Measurements from ENCODE around the gene SLFN12.
"Not testable (repeated sequence)": the region's sequence is repeated elsewhere in the genome, so short reads cannot be mapped to it uniquely, and the experiment has no call there.

SLFN12 gene

DNA sequence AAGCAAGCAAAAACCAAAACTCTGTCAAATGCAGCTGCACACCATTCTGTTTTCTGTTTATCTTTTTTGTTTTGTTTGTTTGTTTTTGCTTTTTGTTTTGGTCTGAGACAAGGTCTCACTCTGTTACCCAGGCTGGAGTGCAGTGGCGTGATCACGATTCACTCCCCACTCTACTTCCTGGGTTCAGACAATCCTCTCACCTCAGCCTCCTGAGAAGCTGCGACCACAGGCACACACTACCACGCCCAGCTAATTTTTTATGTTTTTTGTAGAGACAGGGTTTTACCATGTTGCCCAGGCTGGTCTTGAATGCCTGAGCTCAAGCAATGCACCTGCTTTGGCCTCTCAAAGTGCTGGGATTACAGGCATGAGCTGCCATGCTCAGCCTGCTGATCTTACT is 35.5 kb upstream of the SLFN12 start:
- TF ChIP-seq, protein P1, sequence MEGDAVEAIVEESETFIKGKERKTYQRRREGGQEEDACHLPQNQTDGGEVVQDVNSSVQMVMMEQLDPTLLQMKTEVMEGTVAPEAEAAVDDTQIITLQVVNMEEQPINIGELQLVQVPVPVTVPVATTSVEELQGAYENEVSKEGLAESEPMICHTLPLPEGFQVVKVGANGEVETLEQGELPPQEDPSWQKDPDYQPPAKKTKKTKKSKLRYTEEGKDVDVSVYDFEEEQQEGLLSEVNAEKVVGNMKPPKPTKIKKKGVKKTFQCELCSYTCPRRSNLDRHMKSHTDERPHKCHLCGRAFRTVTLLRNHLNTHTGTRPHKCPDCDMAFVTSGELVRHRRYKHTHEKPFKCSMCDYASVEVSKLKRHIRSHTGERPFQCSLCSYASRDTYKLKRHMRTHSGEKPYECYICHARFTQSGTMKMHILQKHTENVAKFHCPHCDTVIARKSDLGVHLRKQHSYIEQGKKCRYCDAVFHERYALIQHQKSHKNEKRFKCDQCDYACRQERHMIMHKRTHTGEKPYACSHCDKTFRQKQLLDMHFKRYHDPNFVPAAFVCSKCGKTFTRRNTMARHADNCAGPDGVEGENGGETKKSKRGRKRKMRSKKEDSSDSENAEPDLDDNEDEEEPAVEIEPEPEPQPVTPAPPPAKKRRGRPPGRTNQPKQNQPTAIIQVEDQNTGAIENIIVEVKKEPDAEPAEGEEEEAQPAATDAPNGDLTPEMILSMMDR (IDR thresholded peaks at IDR 0.05), result no peak
- Mint-ChIP-seq H3K36me3 (ENCODE audit: low read depth) (no peaks in the 10 kb centered on the region), H3K27me3 (ENCODE audit: low read depth, poor library complexity) (peaks cover 43% of the 10 kb centered on the region), H3K4me1 (no peaks in the 10 kb centered on the region), H3K27ac (no peak overlapping the region), H3K4me3 (no peak overlapping the region), H3K9me3 (peaks cover 5% of the 10 kb centered on the region)
- DNase-seq, result no peak

DNA sequence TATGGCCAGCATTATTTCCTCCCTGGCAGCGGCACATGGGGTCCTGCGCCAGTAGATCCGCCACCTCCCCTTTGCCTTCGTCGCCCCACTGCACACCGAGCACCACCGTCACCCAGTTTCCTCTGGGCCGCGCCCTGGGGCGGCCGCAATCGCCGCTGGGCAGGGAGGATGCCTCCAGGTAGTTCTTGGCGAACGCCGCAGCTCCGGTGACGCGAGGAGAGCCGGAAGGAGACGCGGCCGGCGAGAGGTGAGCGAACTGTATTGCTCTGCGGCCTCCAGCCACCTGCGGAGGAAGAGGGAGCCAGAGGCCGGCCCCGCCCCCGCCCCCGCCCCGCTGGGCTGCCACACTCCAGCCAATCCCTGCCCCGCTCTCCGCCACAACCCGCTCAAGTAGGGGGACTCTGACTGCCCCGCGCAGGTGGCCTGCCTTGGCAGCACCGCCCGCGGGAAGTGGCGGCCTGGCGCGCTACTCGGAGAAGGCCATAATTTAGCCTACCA is 28.1 kb upstream of the SLFN12 start:
- peaks cover 95% of the 10 kb centered on the region for H3K27me3 Mint-ChIP-seq (ENCODE audit: low read depth, poor library complexity)
- H3K4me3 Mint-ChIP-seq, result peak overlapping the region; percentile 66
- peaks cover 7% of the 10 kb centered on the region for H3K9me3 Mint-ChIP-seq
- H3K4me1 Mint-ChIP-seq, result peaks cover 4% of the 10 kb centered on the region
- no peaks in the 10 kb centered on the region for H3K36me3 Mint-ChIP-seq (ENCODE audit: low read depth)
- peak; percentile 72 for DNase-seq
- TF ChIP-seq, protein P1 (IDR thresholded peaks at IDR 0.05), result no peak
- no peak overlapping the region for H3K27ac Mint-ChIP-seq

DNA sequence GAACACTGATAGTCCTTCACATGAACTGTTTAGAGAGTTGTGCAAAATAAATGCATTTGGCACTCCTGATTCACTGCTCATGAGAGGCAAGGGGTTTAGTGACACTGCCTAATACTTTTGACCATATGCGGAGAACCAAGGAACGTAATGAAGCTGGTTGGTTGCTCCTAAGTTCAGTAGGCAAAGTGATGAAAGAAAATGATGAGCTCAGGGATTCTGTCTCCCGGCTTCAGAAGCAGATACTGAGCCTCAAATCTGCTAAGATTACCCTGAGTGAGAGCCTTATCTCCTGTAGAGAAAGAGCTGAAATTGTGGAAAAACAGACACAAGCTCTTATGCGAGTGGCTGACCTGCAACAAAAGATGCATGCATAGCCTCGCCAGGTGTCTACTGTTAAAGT is 21.7 kb upstream of the SLFN12 start:
- H3K4me1 Mint-ChIP-seq; H3K9me3 Mint-ChIP-seq; DNase-seq; H3K27ac Mint-ChIP-seq; H3K4me3 Mint-ChIP-seq; H3K36me3 Mint-ChIP-seq (ENCODE audit: low read depth): not testable (repeated sequence)
- H3K27me3 Mint-ChIP-seq (ENCODE audit: low read depth, poor library complexity), result peaks cover 100% of the 10 kb centered on the region

DNA sequence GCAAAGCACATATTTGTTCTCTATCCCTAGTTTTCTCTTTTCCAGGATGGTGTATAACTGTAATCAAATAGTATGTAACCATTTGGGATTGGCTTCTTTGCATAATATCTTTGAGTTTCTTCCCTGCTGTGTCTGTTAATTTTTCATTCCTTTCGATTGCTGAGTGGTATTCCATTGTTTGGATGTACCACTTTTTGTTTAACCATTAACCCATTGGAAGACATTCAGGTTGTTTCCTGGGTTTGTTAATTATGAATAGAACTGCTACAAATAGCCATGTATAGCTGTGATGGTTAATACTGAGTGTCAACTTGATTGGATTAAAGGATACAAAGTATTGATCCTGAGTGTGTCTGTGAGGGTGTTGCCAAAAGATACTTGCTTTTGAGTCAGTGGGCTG is 20.9 kb upstream of the SLFN12 start:
- TF ChIP-seq, protein P1 (IDR thresholded peaks at IDR 0.05), result no peak
- no peaks in the 10 kb centered on the region for H3K36me3 Mint-ChIP-seq (ENCODE audit: low read depth)
- DNase-seq, result no peak
- peaks cover 9% of the 10 kb centered on the region for H3K9me3 Mint-ChIP-seq
- H3K4me1 Mint-ChIP-seq, result peaks cover 8% of the 10 kb centered on the region
- no peak overlapping the region for H3K4me3 Mint-ChIP-seq
- H3K27ac Mint-ChIP-seq, result no peak overlapping the region
- peaks cover 100% of the 10 kb centered on the region for H3K27me3 Mint-ChIP-seq (ENCODE audit: low read depth, poor library complexity)

DNA sequence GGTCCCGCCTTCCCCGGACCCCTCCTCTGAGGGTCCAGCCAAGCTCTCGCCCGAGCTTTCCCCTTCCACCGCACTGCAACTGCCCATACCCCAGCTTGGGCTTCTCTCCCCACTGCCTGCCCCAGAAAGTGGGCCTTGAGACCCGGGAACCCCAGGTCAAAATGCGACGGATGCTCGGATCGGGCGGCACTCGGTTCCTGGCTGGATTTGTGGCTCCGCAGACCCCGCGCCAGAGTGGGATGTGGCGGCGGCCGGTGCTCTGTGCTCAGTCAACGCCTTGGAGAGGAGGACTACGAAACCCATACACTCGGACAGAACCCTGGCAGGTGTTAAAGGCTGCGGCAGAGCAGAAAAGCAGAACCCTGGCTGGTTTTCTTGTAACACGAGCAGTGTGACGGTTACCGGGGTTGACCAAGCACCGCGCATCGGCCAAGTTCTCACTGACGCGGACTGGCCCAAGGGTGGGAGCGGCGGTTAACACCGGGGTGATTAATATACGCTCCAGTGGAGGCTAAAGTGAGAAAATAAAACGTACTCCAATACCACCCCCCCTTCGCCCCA is 17.2 kb upstream of the SLFN12 start:
- Mint-ChIP-seq H3K27me3 (ENCODE audit: low read depth, poor library complexity) (peaks cover 97% of the 10 kb centered on the region), H3K4me1 (peaks cover 13% of the 10 kb centered on the region), H3K4me3 (peak overlapping the region; percentile 74), H3K36me3 (ENCODE audit: low read depth) (no peaks in the 10 kb centered on the region), H3K27ac (no peak overlapping the region), H3K9me3 (peaks cover 9% of the 10 kb centered on the region)
- DNase-seq, result peak; percentile 40
- TF ChIP-seq, protein P1 (IDR thresholded peaks at IDR 0.05), result no peak

DNA sequence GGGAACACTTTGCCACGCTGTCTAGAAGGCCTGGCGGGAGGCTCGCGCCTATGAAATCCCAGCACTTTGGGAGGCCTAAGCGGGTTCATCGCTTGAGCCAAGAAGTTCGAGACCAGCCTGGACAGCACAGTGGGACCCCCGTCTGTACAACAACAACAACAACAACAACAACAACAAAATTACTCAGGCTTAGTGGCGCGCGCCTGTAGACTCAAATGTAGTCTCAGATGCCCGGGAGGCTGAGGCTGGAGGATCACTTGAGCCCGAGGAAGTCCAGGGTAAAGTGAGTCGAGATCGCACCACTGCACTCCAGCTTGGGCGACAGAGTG is 16.6 kb upstream of the SLFN12 start:
- no peaks in the 10 kb centered on the region for H3K36me3 Mint-ChIP-seq (ENCODE audit: low read depth)
- DNase-seq, result no peak
- peaks cover 9% of the 10 kb centered on the region for H3K9me3 Mint-ChIP-seq
- TF ChIP-seq, protein P1 (IDR thresholded peaks at IDR 0.05), result no peak
- H3K27ac Mint-ChIP-seq, result no peak overlapping the region
- peak overlapping the region; percentile 74 for H3K4me3 Mint-ChIP-seq
- peaks cover 13% of the 10 kb centered on the region for H3K4me1 Mint-ChIP-seq
- H3K27me3 Mint-ChIP-seq (ENCODE audit: low read depth, poor library complexity), result peaks cover 95% of the 10 kb centered on the region
